Measurements from ENCODE around the gene BDNF. TPM values are rescaled to one million over a fixed set of nuclear protein-coding genes. Genes with fewer than 3 reads are reported as not detected.

The BDNF gene
- total RNA-seq, 1 experiment from 2014 or later = 21.2 TPM

GRCh38 chr11:27623945-27624523 is 76.2 kb downstream of the BDNF start:
- H3K36me3 ChIP-seq = no peaks in the 10 kb centered on the region
- H3K9me3 ChIP-seq = no peaks in the 10 kb centered on the region
- no peaks in the 10 kb centered on the region for H3K27me3 ChIP-seq
- no peak overlapping the region for H3K4me3 ChIP-seq
- no peak for DNase-seq

DNA sequence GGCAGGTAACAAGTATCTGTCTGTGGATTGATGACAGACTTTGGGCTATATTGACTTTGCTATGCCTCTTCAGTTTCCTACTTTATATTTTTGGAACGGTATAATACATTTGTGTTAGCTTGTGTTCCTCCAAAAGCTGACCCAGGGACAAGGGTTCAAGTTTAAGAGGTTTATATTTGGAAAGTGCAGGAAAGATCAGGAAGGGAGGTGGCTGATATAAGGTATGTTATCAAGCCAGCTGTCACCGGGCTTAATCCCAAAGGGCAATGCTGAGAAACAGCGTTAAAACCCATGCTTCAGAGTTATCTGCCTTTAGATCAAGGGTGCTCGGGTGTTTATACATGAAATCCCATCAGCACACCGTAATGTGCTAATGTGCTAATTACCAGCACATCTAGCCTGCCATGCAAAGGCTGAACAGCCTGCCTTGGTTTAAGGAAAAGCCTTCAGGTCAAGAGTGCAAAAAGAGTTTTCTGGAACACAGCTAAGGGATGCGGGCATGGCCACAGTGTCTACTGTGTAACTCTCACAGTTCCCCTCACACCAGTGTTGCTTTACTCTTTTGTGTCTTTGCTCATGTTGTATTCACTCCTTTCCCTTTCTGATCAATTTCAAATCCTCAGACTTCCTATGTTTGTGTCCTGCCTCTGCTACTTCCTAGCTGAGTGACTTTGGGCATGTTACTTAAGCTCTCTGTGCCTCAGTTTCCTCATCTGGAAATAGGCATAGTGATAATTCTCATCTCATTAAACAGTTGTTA is 77.5 kb downstream of the BDNF start:
- Histone ChIP-seq H3K27me3 (no peaks in the 10 kb centered on the region), H3K36me3 (no peaks in the 10 kb centered on the region), H3K4me3 (no peak overlapping the region), H3K9me3 (no peaks in the 10 kb centered on the region)
- no peak for DNase-seq

GRCh38 chr11:27621405-27622161 is 78.7 kb downstream of the BDNF start:
- no peak overlapping the region for H3K4me3 ChIP-seq
- peak; percentile 18 for DNase-seq
- no peaks in the 10 kb centered on the region for H3K27me3 ChIP-seq
- no peaks in the 10 kb centered on the region for H3K36me3 ChIP-seq
- H3K9me3 ChIP-seq = no peaks in the 10 kb centered on the region

- DNase-seq = no peak
- no peaks in the 10 kb centered on the region for H3K9me3 ChIP-seq
- H3K36me3 ChIP-seq = no peaks in the 10 kb centered on the region
- H3K27me3 ChIP-seq = no peaks in the 10 kb centered on the region
- no peak overlapping the region for H3K4me3 ChIP-seq
Measured at GRCh38 chr11:27619763-27620335, 80.4 kb downstream of the BDNF start.

- no peaks in the 10 kb centered on the region for H3K9me3 ChIP-seq
- peak; percentile 12 for DNase-seq
- H3K4me3 ChIP-seq = no peak overlapping the region
- H3K36me3 ChIP-seq = no peaks in the 10 kb centered on the region
- no peaks in the 10 kb centered on the region for H3K27me3 ChIP-seq
Measured at GRCh38 chr11:27619039-27619574, 81.1 kb downstream of the BDNF start.

DNA sequence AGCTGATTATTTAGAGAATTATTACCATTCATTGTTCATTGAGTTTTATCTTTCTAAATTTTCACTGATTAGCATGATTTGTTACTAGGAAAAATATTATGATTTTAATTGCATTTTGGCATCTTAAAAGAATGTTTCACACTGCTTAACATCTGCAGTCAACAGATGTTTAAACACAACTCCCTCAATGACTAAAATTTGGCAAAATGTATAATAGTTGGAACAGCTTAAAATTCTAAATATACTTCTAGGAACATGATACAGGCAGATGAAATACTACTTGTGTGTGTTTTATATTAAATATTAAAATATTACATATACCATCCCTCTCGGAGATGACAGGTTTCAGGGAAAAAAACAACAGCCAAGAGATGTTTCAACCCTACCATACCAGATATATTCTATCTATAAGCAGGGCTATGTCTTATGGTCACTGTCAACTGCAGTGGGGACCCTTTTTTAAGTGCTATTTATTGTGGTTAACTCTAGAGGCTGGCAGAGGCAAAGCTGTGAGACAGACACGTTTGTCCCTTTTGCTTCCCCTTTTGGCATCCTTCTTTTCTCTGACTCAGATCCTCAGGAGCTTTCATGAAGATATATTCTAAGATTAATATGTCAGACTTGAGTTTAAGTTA is 81.9 kb downstream of the BDNF start:
- no peak overlapping the region for H3K4me3 ChIP-seq
- no peaks in the 10 kb centered on the region for H3K27me3 ChIP-seq
- H3K9me3 ChIP-seq = no peaks in the 10 kb centered on the region
- no peak for DNase-seq
- H3K36me3 ChIP-seq = no peaks in the 10 kb centered on the region

DNA sequence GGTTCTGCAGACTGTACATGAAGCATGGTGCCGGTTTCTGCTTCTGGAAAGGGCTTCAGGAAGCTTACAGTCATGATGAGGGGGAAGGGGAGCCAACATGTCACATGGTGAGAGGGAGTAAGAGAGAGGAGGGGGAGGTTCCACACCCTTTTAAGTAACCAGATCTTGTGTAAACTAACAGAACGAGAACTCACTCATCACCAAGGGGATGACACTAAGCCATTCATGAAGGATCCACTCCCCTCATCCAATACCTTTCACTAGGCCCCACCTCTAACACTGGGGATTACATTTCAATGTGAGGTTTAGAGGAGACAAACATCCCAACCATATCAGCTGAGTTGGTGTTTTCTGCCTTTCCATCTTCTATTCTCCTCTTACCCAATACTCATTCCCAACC is 83.5 kb downstream of the BDNF start:
- no peaks in the 10 kb centered on the region for H3K27me3 ChIP-seq
- H3K36me3 ChIP-seq = no peaks in the 10 kb centered on the region
- H3K9me3 ChIP-seq = no peaks in the 10 kb centered on the region
- DNase-seq = no peak
- H3K4me3 ChIP-seq = no peak overlapping the region

GRCh38 chr11:27615833-27616232 is 84.4 kb downstream of the BDNF start:
- DNase-seq = no peak
- no peak overlapping the region for H3K4me3 ChIP-seq
- H3K36me3 ChIP-seq = no peaks in the 10 kb centered on the region
- H3K27me3 ChIP-seq = no peaks in the 10 kb centered on the region
- no peaks in the 10 kb centered on the region for H3K9me3 ChIP-seq

DNA sequence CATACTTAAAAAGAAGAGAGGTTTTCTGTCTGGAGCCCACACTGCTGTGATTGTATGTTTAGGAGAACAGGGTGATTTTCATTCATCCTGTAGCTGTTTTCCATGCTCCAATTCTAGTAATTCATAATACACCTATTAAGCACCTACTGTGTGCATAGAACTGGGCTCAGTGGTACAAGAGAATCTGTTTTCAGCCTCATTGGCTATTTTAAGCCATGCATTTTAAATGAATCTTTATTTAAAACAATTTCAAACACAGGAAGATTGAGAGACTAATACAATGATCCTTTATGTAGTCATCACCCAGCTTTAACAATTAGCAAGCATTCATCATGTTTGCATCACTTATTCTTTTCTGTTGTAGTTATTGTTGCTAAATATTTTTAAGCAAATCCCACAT is 86.2 kb downstream of the BDNF start:
- Histone ChIP-seq H3K27me3 (no peaks in the 10 kb centered on the region), H3K36me3 (no peaks in the 10 kb centered on the region), H3K9me3 (no peaks in the 10 kb centered on the region), H3K4me3 (no peak overlapping the region)
- no peak for DNase-seq

GRCh38 chr11:27612932-27613880 is 87.0 kb downstream of the BDNF start:
- H3K36me3 ChIP-seq = no peaks in the 10 kb centered on the region
- H3K27me3 ChIP-seq = no peaks in the 10 kb centered on the region
- H3K9me3 ChIP-seq = no peaks in the 10 kb centered on the region
- no peak overlapping the region for H3K4me3 ChIP-seq
- peak; percentile 9 for DNase-seq

DNA sequence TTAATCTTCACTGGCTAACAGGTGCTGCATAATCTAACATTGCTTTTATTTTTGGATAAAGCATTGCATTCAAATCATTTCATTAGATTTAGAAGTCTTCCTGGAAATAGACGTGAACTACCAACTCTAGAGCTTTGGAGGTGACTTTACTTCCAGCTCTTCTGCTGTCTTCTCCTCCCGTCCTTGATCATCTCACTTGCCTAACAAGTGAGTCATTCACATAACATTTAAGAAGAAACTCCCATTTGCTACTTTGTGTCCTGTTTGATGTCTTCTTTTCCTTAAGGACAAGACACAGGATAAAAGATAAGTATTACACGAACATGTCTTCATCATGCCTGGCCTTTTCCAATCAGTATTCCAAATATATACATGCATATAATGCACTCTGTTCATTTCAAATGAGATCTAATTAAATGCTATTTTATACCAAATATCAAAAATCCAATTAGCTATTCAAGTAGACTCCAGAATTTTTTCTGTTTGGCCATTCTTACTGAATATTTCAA is 88.3 kb downstream of the BDNF start:
- H3K4me3 ChIP-seq = no peak overlapping the region
- no peaks in the 10 kb centered on the region for H3K36me3 ChIP-seq
- no peaks in the 10 kb centered on the region for H3K27me3 ChIP-seq
- H3K9me3 ChIP-seq = no peaks in the 10 kb centered on the region
- DNase-seq = no peak

GRCh38 chr11:27611390-27611789 is 88.9 kb downstream of the BDNF start:
- DNase-seq = no peak
- no peaks in the 10 kb centered on the region for H3K36me3 ChIP-seq

DNA sequence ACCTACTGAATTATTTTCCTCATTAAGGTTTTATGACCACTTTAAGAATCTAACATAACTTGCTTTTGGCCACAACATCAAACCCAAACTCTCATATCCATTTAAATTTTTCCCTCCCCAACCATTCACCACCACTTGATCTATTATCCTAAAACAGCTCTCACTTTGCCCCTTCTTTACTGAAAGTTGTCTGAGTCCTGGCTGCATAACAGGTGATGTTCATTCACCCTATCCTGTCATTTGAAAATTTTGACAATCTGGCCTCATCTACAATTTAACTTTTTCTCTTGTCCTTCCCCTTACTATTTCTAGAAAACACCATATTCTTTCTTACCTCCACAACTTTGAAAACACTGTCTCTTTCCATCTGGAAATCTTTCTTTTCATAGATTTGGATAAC is 89.3 kb downstream of the BDNF start:
- H3K9me3 ChIP-seq = no peaks in the 10 kb centered on the region
- no peak overlapping the region for H3K4me3 ChIP-seq
- no peaks in the 10 kb centered on the region for H3K27me3 ChIP-seq
- H3K36me3 ChIP-seq = no peaks in the 10 kb centered on the region
- no peak for DNase-seq

More at GRCh38 chr11:27611390-27611789, 88.9 kb downstream of the BDNF start:
- H3K27me3 ChIP-seq = no peaks in the 10 kb centered on the region
- H3K9me3 ChIP-seq = no peaks in the 10 kb centered on the region
- no peak overlapping the region for H3K4me3 ChIP-seq

DNA sequence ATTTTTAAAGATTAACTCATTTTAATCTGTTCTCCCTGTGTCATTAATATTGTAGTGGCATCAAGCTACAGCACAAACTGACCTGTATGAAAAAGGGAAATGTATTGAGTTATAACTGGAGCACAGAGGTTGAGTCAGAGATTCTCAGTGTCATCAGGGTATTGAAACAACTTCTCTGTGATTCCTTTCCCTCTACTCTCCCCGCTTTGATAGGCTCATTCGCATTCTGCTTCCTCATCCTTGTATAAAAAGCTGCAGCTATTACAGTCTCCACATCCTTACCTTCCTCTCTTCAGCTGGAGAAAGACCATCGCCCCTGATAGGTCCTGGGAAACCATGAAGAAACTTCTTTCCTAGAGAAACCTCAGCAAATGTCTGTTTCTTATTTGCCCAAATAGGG is 90.0 kb downstream of the BDNF start:
- H3K4me3 ChIP-seq = no peak overlapping the region
- H3K36me3 ChIP-seq = no peaks in the 10 kb centered on the region
- no peaks in the 10 kb centered on the region for H3K9me3 ChIP-seq
- DNase-seq = no peak
- H3K27me3 ChIP-seq = no peaks in the 10 kb centered on the region

DNA sequence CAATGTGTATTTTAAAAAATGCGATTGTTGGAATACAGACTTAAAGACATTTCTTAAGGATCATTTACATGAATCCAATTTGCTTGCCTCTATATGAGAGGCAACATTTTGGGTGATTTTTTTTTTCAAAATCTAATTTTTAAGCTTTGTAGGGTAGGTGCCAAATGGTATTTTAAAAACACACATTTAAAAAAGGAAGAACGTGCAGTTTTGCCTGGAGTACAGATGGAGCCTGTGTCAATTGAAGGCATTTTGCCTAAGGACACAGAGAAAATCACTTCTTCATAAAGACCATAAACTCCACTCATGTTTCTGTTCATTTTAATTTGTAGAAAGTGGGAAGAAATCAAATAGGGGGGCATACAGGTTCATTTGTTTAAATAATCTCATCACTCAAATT is 91.3 kb downstream of the BDNF start:
- DNase-seq = no peak
- Histone ChIP-seq H3K4me3 (no peak overlapping the region), H3K27me3 (no peaks in the 10 kb centered on the region), H3K36me3 (no peaks in the 10 kb centered on the region), H3K9me3 (no peaks in the 10 kb centered on the region)

GRCh38 chr11:27605422-27605821 is 94.8 kb downstream of the BDNF start:
- DNase-seq = no peak
- no peaks in the 10 kb centered on the region for H3K27me3 ChIP-seq
- H3K9me3 ChIP-seq = no peaks in the 10 kb centered on the region
- no peak overlapping the region for H3K4me3 ChIP-seq
- H3K36me3 ChIP-seq = no peaks in the 10 kb centered on the region
